Measurements from ENCODE around the gene KCNK4.

Gene KCNK4

DNA sequence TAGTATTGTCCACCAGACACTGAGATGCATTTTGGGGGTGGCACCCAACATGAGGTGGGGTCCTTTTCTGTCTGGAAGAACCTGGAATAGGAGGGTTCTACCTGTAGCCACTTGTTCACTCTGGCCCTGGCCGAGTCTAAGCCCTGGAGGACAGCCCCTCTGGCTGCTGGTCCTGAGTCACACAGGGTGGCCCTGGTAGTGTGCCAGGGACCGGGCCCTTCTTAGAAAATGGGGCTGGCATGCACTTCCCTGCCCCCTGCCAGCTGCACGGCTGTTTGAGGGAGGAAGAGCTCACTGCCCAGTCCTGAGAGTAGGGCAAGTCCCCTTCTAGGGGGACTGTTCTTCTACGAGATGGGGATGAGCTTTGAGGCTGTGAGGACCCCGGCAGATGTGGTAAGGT is 37.6 kb upstream of the KCNK4 start:
- DNase-seq (ENCODE audit: low read depth): no peak

DNA sequence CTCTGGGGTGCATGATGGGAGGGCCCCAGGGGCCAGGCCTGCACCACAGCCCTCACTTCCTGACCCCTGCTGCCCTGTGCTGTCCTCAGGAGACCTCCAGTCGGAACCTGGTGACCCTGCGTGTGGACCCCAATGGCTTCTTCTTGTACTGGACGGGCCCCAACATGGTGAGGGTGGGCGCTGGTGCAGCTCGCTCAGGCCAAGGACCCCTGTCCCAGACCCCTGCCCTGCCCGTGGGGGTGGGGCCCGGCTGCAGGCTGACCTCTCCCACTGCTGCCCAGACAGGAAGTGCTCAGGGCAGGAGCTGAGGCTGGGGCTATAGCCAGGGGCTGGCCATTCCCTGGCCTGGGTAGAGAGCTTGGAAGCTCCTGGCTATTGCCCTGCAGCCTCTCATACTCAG is 36.8 kb upstream of the KCNK4 start:
- no peak for DNase-seq (ENCODE audit: low read depth)

DNA sequence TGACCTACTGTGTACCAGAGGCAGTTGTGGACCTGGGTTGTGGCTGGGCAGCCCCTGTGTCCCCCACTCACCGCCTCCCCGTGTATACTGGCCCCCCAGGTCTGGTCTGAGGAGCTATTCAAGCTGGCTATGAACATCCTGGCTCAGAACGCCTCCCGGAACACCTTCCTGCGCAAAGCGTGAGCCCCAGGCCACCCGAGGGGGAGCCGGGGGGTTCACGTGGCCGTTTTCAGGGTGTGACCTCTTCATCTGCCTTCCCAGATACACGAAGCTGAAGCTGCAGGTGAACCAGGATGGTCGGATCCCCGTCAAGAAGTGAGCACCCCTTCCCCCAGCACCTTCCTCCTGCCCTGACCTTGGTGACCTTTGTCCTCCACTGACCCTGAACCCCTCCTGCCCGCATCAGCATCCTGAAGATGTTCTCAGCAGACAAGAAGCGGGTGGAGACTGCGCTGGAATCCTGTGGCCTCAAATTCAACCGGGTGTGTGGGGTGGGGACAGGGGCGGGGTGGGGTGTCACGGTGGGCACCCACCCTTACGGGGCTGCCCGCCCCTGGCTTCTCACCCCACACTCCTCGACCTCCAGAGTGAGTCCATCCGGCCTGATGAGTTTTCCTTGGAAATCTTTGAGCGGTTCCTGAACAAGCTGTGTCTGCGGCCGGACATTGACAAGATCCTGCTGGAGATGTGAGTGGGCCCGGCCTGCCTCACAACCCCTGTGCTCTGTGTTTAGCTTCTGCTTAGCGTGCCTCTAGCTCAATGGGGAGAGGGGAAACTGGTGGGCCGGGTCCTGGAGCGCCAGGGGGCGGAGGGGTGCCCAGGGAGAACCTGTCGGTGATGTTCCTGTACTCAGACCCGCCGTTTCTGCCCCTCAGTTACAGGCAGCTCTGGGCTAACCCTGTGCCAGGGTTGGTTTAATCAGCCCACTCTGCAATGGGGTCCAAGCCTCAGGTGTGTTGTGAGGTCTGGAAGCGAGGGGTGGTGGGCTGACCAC is 35.7 kb upstream of the KCNK4 start:
- no peak for DNase-seq (ENCODE audit: low read depth)

DNA sequence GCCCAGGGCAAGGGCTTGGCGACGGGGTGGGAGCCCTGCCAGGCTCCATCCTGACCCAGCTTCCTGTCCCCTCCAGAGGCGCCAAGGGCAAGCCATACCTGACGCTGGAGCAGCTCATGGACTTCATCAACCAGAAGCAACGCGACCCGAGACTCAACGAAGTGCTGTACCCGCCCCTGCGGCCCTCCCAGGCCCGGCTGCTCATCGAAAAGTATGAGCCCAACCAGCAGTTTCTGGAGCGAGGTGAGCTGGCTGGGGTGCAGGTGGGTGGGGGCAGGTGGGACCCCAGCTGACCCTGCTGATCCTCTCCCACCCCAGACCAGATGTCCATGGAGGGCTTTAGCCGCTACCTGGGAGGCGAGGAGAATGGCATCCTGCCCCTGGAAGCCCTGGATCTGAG is 34.8 kb upstream of the KCNK4 start:
- no peak for DNase-seq (ENCODE audit: low read depth)

DNA sequence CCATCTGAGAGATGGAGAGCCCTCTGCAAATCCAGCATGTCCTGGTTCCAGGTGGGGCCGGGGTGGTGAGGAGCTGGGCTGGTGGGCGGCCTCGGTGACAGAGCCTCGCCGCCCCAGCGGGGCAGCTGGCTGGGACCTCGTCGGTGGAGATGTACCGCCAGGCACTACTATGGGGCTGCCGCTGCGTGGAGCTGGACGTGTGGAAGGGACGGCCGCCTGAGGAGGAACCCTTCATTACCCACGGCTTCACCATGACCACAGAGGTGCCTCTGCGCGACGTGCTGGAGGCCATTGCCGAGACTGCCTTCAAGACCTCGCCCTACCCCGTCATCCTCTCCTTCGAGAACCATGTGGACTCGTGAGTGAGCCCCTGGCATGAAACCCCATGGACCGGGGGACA is 32.7 kb upstream of the KCNK4 start:
- no peak for DNase-seq (ENCODE audit: low read depth)

DNA sequence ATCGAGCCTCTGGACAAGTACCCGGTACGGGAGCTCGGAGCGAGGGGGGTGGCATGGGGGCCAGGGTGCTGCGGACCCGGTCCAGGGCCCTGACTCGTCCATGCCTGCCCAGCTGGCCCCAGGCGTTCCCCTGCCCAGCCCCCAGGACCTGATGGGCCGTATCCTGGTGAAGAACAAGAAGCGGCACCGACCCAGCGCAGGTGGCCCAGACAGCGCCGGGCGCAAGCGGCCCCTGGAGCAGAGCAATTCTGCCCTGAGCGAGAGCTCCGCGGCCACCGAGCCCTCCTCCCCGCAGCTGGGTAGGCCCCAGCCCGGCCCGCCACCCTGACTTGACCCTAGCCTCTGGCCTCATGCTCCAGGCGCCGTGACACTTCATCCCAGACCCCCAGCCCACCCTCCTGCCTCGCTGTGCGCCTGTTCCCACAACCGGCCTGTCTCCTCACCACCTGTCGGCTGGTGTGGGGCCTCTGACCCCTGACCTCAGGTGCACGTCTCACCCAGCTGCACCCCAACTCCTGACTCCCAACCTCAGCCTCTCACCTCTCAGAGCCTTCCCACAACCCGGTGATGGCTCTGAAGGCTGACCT is 32.1 kb upstream of the KCNK4 start:
- DNase-seq (ENCODE audit: low read depth): no peak

DNA sequence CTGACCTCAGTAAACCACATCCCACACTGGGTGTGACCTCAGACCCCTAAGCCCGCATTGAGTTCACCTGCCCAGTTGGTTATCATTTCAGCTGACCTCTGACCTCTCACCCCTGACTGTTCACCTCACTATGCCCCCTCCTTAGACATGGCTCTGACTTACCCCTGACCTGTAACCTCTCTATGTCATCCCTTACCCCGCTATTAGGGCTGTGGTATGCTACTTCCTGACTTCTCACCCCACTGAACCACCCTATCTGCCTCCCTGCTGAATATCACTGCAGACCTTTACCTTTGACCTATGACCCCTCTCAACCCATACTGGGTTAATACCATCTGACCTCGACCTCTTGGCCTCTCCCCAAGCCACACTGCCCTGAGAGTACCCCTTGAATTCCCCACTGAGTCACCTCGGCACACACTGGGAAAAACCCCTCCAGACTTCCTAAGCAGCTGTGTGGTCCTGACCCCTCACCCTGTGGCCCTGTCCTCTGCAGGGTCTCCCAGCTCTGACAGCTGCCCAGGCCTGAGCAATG is 31.5 kb upstream of the KCNK4 start:
- DNase-seq (ENCODE audit: low read depth): no peak

DNA sequence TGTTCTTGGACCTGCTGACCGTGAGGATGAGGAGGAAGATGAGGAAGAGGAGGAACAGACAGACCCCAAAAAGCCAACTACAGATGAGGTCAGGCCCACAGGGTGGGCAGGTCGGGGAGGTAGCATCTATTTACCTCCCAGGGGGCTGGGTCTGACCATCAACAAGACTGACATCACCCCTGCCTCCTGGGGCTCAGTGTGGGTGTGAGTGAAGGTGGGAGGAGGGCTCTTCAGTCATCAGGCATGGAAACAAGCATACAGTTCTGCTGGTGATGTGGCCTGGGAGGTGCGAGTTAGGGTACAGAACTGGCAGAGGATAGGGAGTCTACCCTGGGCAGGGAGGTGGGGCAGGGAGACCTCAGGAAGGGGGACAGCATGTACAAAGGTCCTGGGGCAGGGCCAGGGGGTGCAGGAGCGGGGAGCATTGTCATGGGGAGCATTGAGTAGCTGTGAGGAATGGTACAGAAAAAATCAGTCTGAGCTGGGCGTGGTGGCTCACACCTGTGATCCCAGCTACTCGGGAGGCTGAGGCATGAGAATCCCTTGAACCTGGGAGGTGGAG is 30.9 kb upstream of the KCNK4 start:
- no peak for DNase-seq (ENCODE audit: low read depth)

DNA sequence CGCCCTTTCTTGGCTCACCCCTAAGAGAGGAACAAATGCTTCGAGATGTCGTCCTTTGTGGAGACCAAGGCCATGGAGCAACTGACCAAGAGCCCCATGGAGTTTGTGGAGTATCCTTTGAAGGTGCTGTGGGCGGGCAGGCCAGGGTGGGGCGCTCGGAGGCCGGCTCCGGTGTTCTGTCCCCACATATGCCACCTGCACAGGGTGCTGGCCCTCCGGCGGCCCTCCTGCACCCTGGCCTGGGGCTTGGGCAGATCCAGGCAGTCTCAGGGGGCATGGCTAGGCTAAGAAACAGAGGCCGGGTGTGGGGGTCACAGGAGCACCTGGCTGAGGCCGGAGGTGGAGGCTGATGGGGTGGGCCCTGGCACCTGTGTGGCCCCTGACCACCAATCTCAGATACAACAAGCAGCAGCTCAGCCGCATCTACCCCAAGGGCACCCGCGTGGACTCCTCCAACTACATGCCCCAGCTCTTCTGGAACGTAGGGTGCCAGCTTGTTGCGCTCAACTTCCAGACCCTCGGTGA is 29.5 kb upstream of the KCNK4 start:
- DNase-seq (ENCODE audit: low read depth): no peak

DNA sequence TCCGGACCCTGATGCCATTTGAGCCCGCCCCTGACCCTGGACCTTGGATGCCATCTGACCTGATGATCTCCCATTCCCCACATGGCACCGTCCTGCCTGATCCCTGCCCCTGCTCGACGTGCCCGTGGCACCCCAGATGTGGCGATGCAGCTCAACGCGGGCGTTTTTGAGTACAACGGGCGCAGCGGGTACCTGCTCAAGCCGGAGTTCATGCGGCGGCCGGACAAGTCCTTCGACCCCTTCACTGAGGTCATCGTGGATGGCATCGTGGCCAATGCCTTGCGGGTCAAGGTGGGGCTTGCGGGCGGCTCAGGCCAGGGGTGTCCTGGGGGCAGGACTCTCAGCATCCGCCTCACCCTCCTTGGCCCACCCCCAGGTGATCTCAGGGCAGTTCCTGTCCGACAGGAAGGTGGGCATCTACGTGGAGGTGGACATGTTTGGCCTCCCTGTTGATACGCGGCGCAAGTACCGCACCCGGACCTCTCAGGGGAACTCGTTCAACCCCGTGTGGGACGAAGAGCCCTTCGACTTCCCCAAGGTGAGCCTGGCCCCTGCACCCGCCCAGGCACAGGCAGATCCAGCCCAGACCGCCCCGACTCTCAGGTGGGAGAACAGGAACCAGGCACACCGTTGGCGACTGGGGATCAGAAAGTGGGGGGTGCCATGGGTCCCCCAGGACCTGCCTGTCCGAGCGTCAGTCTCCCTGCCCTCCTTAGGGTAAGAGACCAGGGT is 28.7 kb upstream of the KCNK4 start:
- no peak for DNase-seq (ENCODE audit: low read depth)

DNA sequence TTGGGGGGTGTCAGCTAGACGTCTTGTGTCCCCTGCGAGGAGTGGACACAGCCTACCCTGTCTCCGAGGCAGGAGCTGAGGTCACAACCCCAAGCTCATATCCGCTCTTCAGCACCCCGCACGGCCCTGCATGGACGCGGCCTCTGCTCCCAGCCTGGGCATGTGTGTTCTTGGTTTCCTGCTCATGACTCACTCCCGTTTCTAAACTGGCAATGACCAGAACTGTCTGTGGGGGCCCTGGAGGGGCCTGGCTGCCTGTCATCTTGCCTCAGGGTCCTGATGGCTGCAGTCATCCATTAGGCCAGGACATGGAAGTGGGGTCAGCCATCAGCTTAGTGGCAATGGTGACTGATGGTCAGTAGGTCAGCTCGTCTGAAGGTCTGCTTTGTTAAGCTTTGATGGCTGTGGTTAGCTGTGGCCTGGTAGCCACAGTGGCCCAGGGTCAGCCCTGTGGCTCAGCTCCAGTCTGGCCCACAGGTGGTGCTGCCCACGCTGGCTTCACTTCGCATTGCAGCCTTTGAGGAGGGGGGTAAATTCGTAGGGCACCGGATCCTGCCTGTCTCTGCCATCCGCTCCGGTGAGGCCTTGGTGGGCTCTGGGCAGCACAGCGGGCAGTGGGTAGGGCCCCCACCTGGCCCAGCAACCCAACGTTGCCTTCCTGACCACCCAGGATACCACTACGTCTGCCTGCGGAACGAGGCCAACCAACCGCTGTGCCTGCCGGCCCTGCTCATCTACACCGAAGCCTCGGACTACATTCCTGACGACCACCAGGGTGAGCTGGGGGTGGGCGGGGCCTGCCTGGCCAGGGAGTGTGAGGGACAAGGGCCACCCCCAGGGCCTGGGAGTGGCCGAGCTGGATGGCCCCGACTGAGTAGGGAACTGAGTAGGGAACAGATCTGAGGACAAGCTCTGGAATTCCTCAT is 27.8 kb upstream of the KCNK4 start:
- no peak for DNase-seq (ENCODE audit: low read depth)

DNA sequence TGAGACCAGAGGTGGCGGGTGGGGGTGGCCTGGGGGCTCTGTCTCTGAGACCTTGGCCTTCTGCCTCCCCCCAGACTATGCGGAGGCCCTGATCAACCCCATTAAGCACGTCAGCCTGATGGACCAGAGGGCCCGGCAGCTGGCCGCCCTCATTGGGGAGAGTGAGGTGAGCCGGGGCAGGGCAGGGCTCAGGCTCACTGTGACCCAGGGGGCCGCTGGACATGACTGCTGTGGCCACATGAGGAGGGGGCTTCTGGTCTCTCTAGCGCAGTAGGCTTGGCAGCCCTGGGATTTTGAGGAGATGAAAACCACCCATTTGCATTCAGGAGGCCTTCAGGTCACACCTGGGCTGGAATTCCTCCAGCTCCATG is 27.2 kb upstream of the KCNK4 start:
- no peak for DNase-seq (ENCODE audit: low read depth)

DNA sequence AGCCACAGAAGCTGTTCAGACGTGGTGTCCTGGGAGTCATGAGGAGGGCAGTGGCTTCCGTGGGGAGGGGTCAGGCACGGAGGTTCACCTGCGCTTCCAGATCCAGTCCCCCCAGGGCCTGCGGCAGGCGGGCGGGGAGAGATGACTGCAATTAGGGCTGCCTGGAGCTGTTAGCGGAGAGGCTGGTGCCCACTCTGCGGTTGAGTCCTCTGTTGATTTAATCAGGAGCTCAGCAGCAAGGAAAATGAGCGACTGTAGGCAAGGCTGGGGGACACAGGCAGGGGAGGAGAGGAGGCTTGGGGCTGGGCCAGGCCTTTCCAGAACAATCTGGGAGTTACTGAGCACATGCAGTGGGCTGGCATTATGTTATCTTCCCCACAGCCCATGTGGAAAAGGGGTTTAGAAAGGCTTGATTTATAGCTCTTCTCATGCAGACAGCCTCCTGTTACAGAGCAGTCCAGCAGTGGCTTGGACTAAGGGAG is 26.7 kb upstream of the KCNK4 start:
- DNase-seq (ENCODE audit: low read depth): no peak

DNA sequence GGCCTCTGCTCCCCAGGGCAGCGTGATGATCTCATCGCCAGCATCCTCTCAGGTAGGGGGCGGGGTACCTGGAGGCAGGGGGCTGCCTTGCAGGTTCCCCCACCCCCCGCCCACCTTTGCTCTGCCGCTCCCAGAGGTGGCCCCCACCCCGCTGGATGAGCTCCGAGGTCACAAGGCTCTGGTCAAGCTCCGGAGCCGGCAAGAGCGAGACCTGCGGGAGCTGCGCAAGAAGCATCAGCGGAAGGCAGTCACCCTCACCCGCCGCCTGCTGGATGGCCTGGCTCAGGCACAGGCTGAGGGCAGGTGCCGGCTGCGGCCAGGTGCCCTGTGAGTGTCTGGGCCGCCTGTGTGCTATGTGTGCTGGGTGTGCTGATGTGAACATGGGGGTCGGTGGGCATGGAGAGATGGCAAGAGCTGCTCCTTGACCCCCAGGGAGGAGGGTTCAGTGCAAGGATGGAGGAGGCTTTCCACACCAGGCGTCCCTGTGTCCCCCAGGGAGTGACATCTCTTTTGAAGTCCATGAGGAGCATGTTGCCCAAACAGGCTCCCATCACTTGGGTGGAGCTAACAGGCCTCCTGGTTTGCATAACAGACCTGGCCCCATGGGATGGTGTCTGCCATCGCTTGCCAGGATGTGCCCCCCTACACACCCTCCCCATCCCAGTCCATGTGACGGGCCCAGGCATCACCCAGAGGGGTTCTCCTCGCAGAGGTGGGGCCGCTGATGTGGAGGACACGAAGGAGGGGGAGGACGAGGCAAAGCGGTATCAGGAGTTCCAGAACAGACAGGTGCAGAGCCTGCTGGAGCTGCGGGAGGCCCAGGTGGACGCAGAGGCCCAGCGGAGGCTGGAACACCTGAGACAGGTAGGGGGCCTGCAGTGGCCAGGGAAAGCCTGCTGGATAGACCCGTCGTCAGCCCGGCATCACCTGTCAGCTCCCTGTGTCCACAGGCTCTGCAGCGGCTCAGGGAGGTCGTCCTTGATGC is 25.6 kb upstream of the KCNK4 start:
- no peak for DNase-seq (ENCODE audit: low read depth)

DNA sequence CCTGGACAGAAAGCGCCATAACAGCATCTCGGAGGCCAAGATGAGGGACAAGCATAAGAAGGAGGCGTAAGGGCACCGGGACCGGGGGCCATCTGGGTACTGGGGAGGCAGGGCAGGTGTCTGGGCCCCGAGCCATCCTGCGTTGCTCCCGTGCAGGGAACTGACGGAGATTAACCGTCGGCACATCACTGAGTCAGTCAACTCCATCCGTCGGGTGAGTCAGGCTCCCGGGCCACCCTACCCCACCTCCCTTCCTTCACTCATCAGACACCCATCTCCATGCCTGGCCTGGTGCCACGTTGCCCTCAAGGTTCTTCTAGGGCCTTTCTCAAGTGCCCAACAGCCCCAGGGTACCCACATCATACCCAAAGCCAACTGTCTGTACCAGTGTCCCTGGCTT is 24.8 kb upstream of the KCNK4 start:
- DNase-seq (ENCODE audit: low read depth): no peak

DNA sequence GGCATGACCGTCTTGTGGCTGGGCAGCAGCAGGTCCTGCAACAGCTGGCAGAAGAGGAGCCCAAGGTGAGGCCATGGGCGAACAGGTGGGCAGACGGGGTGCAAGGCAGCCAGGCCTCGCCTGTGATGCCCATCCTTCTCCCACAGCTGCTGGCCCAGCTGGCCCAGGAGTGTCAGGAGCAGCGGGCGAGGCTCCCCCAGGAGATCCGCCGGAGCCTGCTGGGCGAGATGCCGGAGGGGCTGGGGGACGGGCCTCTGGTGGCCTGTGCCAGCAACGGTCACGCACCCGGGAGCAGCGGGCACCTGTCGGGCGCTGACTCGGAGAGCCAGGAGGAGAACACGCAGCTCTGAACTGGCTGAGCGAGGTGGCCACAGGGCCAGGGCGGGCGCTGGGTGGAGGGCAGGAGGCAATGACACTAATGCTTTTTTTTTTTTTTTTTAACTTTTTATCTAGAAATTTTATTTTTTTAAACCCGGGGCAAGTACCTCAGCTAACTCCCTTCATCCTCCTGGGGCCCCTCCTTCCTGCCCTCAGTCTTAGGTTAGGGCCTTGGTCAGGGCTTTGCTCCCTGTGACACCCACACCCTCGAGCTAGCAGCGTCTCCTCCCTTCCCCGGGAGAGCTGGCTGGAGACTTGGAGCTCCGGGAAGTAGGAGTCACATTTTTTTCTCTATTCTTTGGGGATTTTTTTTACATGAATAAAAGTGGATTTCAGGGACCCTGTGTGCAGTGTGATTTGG is 23.7 kb upstream of the KCNK4 start:
- DNase-seq (ENCODE audit: low read depth): no peak

DNA sequence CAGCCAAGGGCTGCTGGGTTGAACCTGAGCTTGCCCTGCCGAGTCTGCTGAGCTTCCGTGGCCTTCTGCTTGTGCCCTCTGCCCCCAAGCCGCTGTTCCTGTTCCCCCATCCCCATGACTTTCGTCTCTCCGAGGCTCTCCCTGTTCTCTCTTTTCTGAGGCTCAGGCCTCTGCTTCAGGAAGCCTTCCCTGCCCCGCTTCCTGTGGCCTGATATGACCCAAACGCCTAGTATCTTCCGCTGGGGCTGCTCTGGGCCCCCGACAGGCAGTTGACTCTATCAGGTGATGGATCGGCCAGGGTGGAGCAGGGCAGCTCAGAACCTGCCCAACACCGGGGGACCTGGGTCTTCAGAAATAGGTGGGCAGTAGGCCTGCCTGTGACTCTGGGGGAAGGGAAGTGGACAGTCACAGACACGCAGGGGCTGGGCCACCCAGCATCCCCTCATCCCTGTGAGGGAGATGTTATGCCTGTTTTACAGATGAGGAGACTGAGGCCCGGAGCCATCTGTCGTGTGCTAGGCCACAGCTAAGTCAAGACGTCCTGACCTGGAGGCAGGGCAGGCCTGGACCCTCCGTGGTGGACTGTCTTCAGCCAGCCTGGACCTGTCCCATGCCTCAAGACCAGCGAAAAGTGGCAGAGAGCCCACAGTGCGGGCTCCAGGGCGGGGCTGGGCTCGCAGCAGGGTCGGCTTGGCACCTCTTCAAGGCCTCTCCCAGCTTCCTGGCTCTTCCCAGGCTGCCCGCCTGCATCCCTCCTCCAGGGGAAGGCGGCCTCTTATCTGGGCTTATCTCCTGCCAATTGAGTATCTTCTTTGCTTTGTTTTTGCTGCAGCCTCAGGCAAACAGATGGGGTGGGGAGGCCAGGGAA is 22.8 kb upstream of the KCNK4 start:
- DNase-seq (ENCODE audit: low read depth): no peak
